Vagina (tissue), 2 donors: ENCODE measurements around the gene HOXA6. TPM values are rescaled to one million over a fixed set of nuclear protein-coding genes. Genes with fewer than 3 reads are reported as not detected.
A peak's percentile ranks its signal among the peaks of the same experiment; 100 is the strongest.

Experiments used
- DNase-seq, 2 donors: peaks; one replicate each; pipeline ENCODE4 v3.0.0-alpha.2; 2017; ENCODE audit errors: extremely low spot score in 2 of 2
- H3K27ac ChIP-seq: fragments of 200-600 bp; sonication (generic); one replicate; pipeline ENCODE4 v1.5.1; 2019
- H3K27me3 ChIP-seq: fragments of 200-600 bp; sonication (generic); one replicate; pipeline ENCODE4 v1.5.1; 2019
- H3K36me3 ChIP-seq, 2 donors: fragments of 200-600 bp; sonication (generic); one replicate each; pipeline ENCODE4 v1.5.1; 2017 to 2019
- H3K4me1 ChIP-seq: fragments of 200-600 bp; sonication (generic); one replicate; pipeline ENCODE4 v1.5.1; 2019
- H3K4me3 ChIP-seq, 2 donors: fragments of 200-600 bp; sonication (generic); 1 replicate in 1 of 2; 2 replicates in 1 of 2; pipeline ENCODE4 v1.5.1; 2016 to 2019
- H3K9me3 ChIP-seq: fragments of 200-600 bp; sonication (generic); one replicate; pipeline ENCODE4 v1.5.1; 2019
- CTCF ChIP-seq, 3 experiments: fragments of 450-650 bp in 2 of 3; fragments of 200-600 bp in 1 of 3; sonication (generic) in 1 of 3; IDR thresholded peaks; one replicate each; pipeline ENCODE4 v1.5.1; 2017 to 2019; ENCODE audit warnings: antibody characterized with exemption in 3 of 3, mild to moderate bottlenecking in 2 of 3, moderate library complexity in 2 of 3
- POLR2A ChIP-seq, 2 donors: fragments of 450-650 bp; IDR thresholded peaks; one replicate each; pipeline ENCODE4 v1.6.1; 2017; ENCODE audit warnings: antibody characterized with exemption in 2 of 2, mild to moderate bottlenecking in 2 of 2, moderate library complexity in 2 of 2
- POLR2AphosphoS5 ChIP-seq, 2 donors: sonication (generic); formaldehyde crosslinking; IDR thresholded peaks; one replicate each; pipeline ENCODE4 v1.9.0; 2017; ENCODE audit warnings: antibody characterized with exemption in 2 of 2, mild to moderate bottlenecking in 2 of 2, low read depth in 1 of 2; ENCODE audit not compliant: insufficient read depth in 1 of 2
- intact Hi-C: fragments of 100-400 bp; cut with DNase I; formaldehyde crosslinking; loops from one replicate; pipeline ENCODE4 v1.15.1; 2023
- total RNA-seq: library from RNA; depleted of rRNA; stranded (reverse); fragments of >200 nt; gene quantifications from one replicate; pipeline ENCODE4 v1.2.3, GENCODE V29; 2016

The HOXA6 gene
- total RNA-seq, 1 donor from 2014 or later: 1.7 TPM

GRCh38 chr7:27116962-27117886 is 30.4 kb downstream of the HOXA6 start:
- peaks cover 13% of the 10 kb centered on the region for H3K4me1 ChIP-seq
- no peaks in the 10 kb centered on the region for H3K36me3 ChIP-seq
- peak in 1 of 2 donors; percentile 70 for DNase-seq
- H3K27me3 ChIP-seq: no peaks in the 10 kb centered on the region
- intact Hi-C loops: no loop called here
- no peaks in the 10 kb centered on the region for H3K9me3 ChIP-seq
- no peak overlapping the region for H3K4me3 ChIP-seq
- H3K27ac ChIP-seq: no peak overlapping the region
- TF ChIP-seq CTCF (IDR thresholded peaks at IDR 0.05) (no peak), POLR2A (IDR thresholded peaks at IDR 0.05) (no peak), POLR2AphosphoS5 (IDR thresholded peaks at IDR 0.05; ENCODE audit: insufficient read depth in 1 of 2, low read depth in 1 of 2) (no peak)

- TF ChIP-seq POLR2AphosphoS5 (IDR thresholded peaks at IDR 0.05; ENCODE audit: insufficient read depth in 1 of 2, low read depth in 1 of 2): no peak
- TF ChIP-seq CTCF (IDR thresholded peaks at IDR 0.05): no peak
- Histone ChIP-seq H3K27ac (no peak overlapping the region), H3K4me3 (no peak overlapping the region), H3K9me3 (no peaks in the 10 kb centered on the region), H3K4me1 (peaks cover 13% of the 10 kb centered on the region), H3K36me3 (no peaks in the 10 kb centered on the region), H3K27me3 (no peaks in the 10 kb centered on the region)
- peak in 1 of 2 donors; percentile 77 for DNase-seq
- intact Hi-C loops: no loop called here
Observed at GRCh38 chr7:27116031-27116961, 31.3 kb downstream of the HOXA6 start.

DNA sequence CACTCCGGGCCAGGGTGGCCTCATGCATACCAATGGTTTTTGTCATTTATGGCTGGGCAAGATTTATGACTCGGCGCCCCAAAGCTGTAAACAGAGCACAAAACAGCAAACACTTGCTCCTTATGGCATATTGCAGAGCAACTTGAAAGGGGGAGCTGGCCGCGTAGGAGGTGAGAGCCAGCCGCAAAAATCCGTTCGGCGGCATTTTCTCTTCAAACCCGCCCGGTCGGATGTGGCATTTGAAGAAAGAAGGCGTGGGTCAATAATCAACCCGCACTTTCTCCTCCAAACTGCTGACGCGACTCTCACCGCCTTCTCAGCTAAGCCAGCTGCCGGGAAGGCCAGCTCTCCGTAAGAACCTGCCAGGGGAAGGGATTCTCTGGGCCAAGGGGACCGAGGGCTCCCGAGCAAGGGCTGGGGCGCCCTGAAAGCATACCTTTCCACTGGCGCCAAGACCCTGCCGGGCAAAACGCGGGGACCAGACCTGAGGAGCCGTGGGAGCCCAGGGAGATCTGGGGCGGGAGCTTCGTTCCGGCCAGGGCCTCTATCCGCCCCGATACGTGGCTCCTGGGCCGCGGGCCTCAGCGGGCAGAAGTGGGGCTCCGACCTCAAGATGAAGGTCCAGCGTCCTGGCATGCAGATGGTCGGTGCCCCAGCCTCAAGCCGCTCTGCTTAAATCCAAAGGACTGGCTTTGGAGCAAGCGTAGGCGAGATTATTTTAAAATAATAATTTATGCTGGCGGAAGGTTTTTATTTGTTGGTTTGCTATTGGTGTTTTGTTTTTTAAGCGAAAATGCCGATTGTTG is 32.1 kb downstream of the HOXA6 start:
- intact Hi-C loops: no loop called here
- H3K4me1 ChIP-seq: peaks cover 13% of the 10 kb centered on the region

DNA sequence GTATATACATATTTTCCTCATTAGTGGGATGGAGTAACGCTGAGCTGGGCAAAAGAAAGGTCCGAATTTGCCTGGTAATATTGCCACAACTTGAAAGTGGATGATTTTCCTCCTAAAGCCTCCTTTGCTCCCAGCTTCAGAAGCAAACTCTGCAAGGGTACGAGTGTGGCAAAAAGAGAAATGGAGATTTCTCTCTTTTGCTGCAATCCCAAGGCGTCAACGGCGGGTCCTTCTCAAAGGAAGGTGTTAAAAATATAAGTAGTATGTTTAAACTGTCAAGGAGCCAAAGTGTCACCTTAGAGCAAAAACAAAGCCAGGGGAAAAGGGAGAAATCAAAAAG is 32.7 kb downstream of the HOXA6 start:
- H3K4me1 ChIP-seq: peaks cover 13% of the 10 kb centered on the region
- TF ChIP-seq POLR2A (IDR thresholded peaks at IDR 0.05) (no peak), CTCF (IDR thresholded peaks at IDR 0.05) (no peak), POLR2AphosphoS5 (IDR thresholded peaks at IDR 0.05; ENCODE audit: insufficient read depth in 1 of 2, low read depth in 1 of 2) (no peak)
- no peak overlapping the region for H3K27ac ChIP-seq
- peak in 1 of 2 donors; percentile 61 for DNase-seq
- H3K9me3 ChIP-seq: no peaks in the 10 kb centered on the region
- no peaks in the 10 kb centered on the region for H3K36me3 ChIP-seq
- no peak overlapping the region for H3K4me3 ChIP-seq
- intact Hi-C loops: no loop called here
- H3K27me3 ChIP-seq: no peaks in the 10 kb centered on the region

More for the DNA sequence above, 32.1 kb downstream of the HOXA6 start:
- TF ChIP-seq POLR2A (IDR thresholded peaks at IDR 0.05) (no peak), CTCF (IDR thresholded peaks at IDR 0.05) (no peak), POLR2AphosphoS5 (IDR thresholded peaks at IDR 0.05; ENCODE audit: insufficient read depth in 1 of 2, low read depth in 1 of 2) (no peak)
- DNase-seq: peak in 1 of 2 donors; percentile 82
- H3K27me3 ChIP-seq: no peaks in the 10 kb centered on the region
- H3K4me3 ChIP-seq: peak overlapping the region in 1 of 2 donors; percentile 28
- no peaks in the 10 kb centered on the region for H3K36me3 ChIP-seq
- H3K9me3 ChIP-seq: no peaks in the 10 kb centered on the region
- no peak overlapping the region for H3K27ac ChIP-seq
